Adrenal gland (tissue), 5 donors: ENCODE measurements around the gene SPTBN2.

ENCODE experiments used
- POLR2A ChIP-seq, 2 donors: fragments of 450-650 bp; IDR thresholded peaks; one replicate each; pipeline ENCODE4 v1.6.1; 2017; ENCODE audit warnings: antibody characterized with exemption in 2 of 2, mild to moderate bottlenecking in 2 of 2, moderate library complexity in 1 of 2
- TF ChIP-seq, protein P1 (sequence below), 6 experiments: fragments of 450-650 bp in 4 of 6; fragments of 200-600 bp in 2 of 6; sonication (generic) in 1 of 6; IDR thresholded peaks; 1 replicate in 5 of 6; 2 replicates in 1 of 6; pipeline versions ENCODE4 v1.5.1 to v1.8.0; 2016 to 2021; ENCODE audit warnings: antibody characterized with exemption in 6 of 6, mild to moderate bottlenecking in 2 of 6, moderate library complexity in 1 of 6
- donor health status: DM: no; HTN: no; CAD: no.

DNA sequence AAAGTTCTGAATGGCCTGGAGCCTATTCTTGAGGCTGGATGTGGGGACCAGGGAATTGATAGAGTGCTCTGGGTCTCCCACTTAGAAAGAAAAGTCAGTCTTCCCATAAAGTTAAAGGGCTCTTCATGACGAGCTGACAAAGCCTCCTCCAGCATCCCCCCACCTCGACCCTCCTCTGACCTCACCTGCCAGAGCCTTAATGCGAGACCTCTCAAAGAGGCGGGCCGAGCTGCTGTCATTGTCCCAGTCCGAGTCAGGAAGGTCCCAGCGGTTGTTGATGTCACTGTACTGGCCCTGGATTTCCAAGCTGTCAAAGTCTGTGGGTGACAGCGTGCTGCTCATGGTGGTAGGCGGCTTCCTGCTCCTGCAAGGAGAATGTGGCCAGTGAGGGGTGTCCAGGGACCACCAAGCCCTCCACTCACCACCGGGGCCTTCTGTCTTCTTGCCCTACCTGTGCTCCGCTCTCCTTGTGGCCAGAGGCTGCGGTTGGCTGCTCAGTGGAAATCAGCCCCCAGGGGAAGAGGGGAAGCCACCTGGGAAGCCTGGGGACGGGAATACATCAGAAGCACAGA lies 8.0 kb downstream of the SPTBN2 start:
- TF ChIP-seq, protein P1, sequence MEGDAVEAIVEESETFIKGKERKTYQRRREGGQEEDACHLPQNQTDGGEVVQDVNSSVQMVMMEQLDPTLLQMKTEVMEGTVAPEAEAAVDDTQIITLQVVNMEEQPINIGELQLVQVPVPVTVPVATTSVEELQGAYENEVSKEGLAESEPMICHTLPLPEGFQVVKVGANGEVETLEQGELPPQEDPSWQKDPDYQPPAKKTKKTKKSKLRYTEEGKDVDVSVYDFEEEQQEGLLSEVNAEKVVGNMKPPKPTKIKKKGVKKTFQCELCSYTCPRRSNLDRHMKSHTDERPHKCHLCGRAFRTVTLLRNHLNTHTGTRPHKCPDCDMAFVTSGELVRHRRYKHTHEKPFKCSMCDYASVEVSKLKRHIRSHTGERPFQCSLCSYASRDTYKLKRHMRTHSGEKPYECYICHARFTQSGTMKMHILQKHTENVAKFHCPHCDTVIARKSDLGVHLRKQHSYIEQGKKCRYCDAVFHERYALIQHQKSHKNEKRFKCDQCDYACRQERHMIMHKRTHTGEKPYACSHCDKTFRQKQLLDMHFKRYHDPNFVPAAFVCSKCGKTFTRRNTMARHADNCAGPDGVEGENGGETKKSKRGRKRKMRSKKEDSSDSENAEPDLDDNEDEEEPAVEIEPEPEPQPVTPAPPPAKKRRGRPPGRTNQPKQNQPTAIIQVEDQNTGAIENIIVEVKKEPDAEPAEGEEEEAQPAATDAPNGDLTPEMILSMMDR (IDR thresholded peaks at IDR 0.05) = no peak
- no peak for TF ChIP-seq POLR2A (IDR thresholded peaks at IDR 0.05)
